GM12865 (cell line): Measurements from ENCODE around the gene NDC1.

ENCODE experiments used
- DNase-seq: peaks from one replicate; pipeline ENCODE4 v3.0.0; 2010; ENCODE audit warnings: low read depth
- H3K4me3 ChIP-seq: 2 replicates; pipeline ENCODE4 v1.5.1; 2011; ENCODE audit warnings: mild to moderate bottlenecking, low read depth, low read length, control low read depth
- CTCF ChIP-seq: IDR thresholded peaks from 2 replicates; pipeline ENCODE4 v1.5.1; 2011; ENCODE audit warnings: low read length, control low read depth, low read depth, inconsistent platforms; ENCODE audit not compliant: insufficient read depth; ENCODE audit errors: missing control alignments

Gene NDC1

GRCh38 chr1:53869454-53870117, 31.5 kb upstream of the NDC1 start:
- H3K4me3 ChIP-seq, result no peak overlapping the region
- no peak for TF ChIP-seq CTCF
- DNase-seq, result peak; percentile 27

- no peak for DNase-seq
- TF ChIP-seq CTCF, result no peak
- no peak overlapping the region for H3K4me3 ChIP-seq
Measured at GRCh38 chr1:53868565-53868964, 30.5 kb upstream of the NDC1 start.

DNA sequence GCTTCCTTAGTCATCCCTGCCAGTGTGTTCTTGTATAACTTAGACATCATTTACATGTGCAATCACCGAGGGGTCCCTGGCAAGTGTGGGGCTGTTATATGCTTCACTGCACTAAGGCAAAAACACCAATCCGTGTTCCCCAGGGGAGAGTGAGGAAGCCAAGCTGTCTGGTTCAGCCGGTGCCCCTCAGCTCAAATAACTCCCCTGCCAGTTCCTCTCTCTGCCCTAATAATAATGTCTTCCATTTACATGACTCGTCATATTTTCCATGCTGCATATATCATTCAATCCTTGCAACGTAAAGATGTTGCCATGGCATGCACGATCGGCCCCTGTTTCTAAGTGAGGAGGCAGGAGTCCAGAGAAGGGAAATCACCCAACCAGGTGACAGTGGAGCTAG, 24.4 kb upstream of the NDC1 start:
- no peak for DNase-seq
- no peak overlapping the region for H3K4me3 ChIP-seq
- TF ChIP-seq CTCF, result no peak

- DNase-seq, result peak; percentile 66
- H3K4me3 ChIP-seq, result no peak overlapping the region
- peak; percentile 84 for TF ChIP-seq CTCF
Measured at GRCh38 chr1:53860967-53861411, 22.9 kb upstream of the NDC1 start.

DNA sequence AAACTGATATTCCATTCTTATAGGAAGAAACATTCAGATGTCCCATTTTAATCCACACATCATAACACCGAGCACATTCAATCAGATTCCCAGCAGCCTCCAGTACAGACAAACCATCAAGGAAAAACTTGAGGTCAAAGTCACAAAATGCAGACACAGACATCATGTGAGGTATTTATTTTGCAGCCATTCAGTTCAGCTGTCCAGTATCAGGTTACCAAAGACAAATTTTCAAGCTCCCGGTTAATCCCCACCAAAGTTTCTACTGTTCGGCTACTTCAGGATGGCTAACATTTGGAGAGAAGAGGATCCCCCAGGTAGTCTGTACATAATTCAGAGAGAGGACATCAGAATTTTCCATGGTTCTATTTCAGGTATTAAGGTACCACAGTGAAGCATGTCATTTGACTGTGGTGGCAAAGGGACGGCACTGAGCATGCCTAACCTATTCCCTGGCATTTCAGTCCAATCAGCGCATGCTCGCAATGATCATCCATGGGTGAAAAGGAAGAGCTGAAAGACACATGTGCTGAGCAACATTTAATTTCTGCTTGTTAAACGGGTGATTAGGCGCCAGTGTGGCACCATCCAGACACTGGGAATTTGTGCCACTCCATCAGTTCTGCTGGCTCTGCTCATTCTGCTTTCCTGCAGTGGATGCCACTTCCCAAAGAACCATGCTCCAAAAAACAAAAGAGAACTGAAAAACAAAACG, 13.6 kb upstream of the NDC1 start:
- TF ChIP-seq CTCF, result no peak
- no peak for DNase-seq
- H3K4me3 ChIP-seq, result no peak overlapping the region

DNA sequence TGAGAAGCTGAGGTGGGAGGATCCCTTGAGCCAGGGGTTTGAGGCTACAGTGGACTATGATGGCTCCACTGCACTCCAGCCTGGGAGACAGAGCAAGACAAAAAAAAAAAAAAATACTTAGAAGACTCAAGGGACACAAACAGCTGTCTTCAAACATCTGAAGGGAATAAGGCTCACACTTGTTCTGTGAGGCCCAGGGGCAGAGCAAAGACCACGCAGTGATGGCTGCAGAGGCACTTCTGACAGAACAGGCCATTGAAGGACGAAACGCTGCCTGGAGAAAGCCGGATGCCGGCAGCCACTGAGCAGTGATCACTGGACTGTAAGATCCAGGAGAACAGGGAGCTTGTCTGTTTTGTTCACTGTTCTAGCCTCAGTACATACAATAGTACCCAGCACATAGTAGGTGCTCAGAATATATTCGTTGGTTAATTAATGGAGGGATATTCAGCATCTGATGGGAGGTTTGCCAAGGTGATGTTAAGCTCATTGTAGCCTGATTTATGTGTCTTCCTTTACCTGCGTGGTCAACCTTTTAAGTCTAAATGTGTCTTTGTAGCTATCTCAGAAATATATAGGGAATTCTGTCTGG, 12.1 kb upstream of the NDC1 start:
- no peak for TF ChIP-seq CTCF
- no peak overlapping the region for H3K4me3 ChIP-seq
- no peak for DNase-seq
